HepG2 (cell line): ENCODE results near the gene SMAD3. TPM values are rescaled to one million over a fixed set of nuclear protein-coding genes. Genes with fewer than 3 reads are reported as not detected.

ENCODE experiments used
- ATAC-seq: fragments of 200-7000 bp; cut with Tn5 transposase; 3 replicates; pipeline ENCODE4 v1.9.1; 2020; ENCODE audit warnings: mild to moderate bottlenecking, moderate library complexity
- BruUV-seq: library from RNA; stranded (reverse); fragments of 400-500 nt; replicated peaks from 2 replicates; lab custom pipeline; 2021; lab: Mats Ljungman, UMichigan
- CTCF ChIA-PET: fragments of 300-600 bp; formaldehyde crosslinking; extraction: SDS; loops from one replicate; lab custom pipeline; 2021; ENCODE audit warnings: low total read pairs, inconsistent platforms, low intra/inter-chr PET ratio; lab: Yijun Ruan, JAX
- POLR2A ChIA-PET: fragments of 350-600 bp; sonication (Branson Sonifier 250); formaldehyde crosslinking; loops from one replicate; lab custom pipeline; 2020; ENCODE audit warnings: antibody characterized with exemption, inconsistent platforms; lab: Yijun Ruan, JAX
- DNase-seq: peaks from one replicate; pipeline ENCODE4 v3.0.0-alpha.2; 2015; ENCODE audit warnings: low spot score
- FAIRE-seq: peaks from 3 replicates; lab custom pipeline; 2011; peaks lifted over from hg19 to GRCh38; lab: Jason Lieb, UNC
- H2AFZ ChIP-seq: one replicate; pipeline ENCODE4 v1.6.1; 2011; ENCODE audit warnings: low read length, inconsistent platforms
- H3K27ac ChIP-seq: fragments of 300-600 bp; 3 replicates; pipeline ENCODE4 v1.8.0; 2011; ENCODE audit warnings: mixed run types, mild to moderate bottlenecking, mixed read lengths, low read length, inconsistent platforms; ENCODE audit not compliant: insufficient read depth; ENCODE audit errors: extremely low read length
- H3K27me3 ChIP-seq, 2 experiments: fragments of 200-600 bp in 1 of 2; 2 replicates in 1 of 2; 3 replicates in 1 of 2; pipeline versions ENCODE4 v1.6.0 to v1.8.0; 2011; ENCODE audit warnings: low read length in 2 of 2, mild to moderate bottlenecking in 2 of 2, moderate library complexity in 2 of 2, inconsistent platforms in 1 of 2; ENCODE audit not compliant: insufficient read depth in 2 of 2, control insufficient read depth in 1 of 2
- H3K36me3 ChIP-seq, 2 experiments: fragments of 200-600 bp in 1 of 2; replicated peaks in 1 of 2; 2 replicates in 1 of 2; 3 replicates in 1 of 2; pipeline versions ENCODE4 v1.5.1 to v1.8.0; 2011; ENCODE audit warnings: low read length in 2 of 2, inconsistent platforms in 1 of 2; ENCODE audit not compliant: insufficient read depth in 2 of 2, control insufficient read depth in 1 of 2
- H3K4me1 ChIP-seq: 2 replicates; pipeline ENCODE4 v1.5.1; 2012; ENCODE audit warnings: low read length, inconsistent platforms; ENCODE audit not compliant: insufficient read depth
- H3K4me2 ChIP-seq: 2 replicates; pipeline ENCODE4 v1.6.0; 2011; ENCODE audit warnings: low read depth, low read length, inconsistent platforms
- H3K4me3 ChIP-seq, 3 experiments: fragments of 200-600 bp in 1 of 3; sonication (generic), shearing (Covaris generic) in 1 of 3; replicated peaks in 1 of 3; 2 replicates each; pipeline ENCODE4 v1.5.1; 2011 to 2016; ENCODE audit warnings: low read length in 3 of 3, inconsistent platforms in 2 of 3, low read depth in 2 of 3, mild to moderate bottlenecking in 2 of 3, control low read depth in 1 of 3, mixed read lengths in 1 of 3; ENCODE audit not compliant: insufficient read depth in 1 of 3
- H3K79me2 ChIP-seq: one replicate; pipeline ENCODE4 v1.6.1; 2011; ENCODE audit warnings: low read length, inconsistent platforms; ENCODE audit not compliant: insufficient read depth
- H3K9ac ChIP-seq: 2 replicates; pipeline ENCODE4 v1.6.0; 2011; ENCODE audit warnings: mild to moderate bottlenecking, low read depth, low read length, inconsistent platforms; ENCODE audit not compliant: insufficient read depth
- H3K9me3 ChIP-seq: 2 replicates; pipeline ENCODE4 v1.5.1; 2012; ENCODE audit warnings: mild to moderate bottlenecking, low read length
- H4K20me1 ChIP-seq: 2 replicates; pipeline ENCODE4 v1.6.0; 2011; ENCODE audit warnings: inconsistent platforms, mild to moderate bottlenecking, low read length, moderate library complexity; ENCODE audit not compliant: insufficient read depth
- ATF6 ChIP-seq: sonication (generic); formaldehyde crosslinking; conservative IDR thresholded peaks from 2 replicates; pipeline ENCODE4 v1.4.0; 2020; ENCODE audit warnings: missing genetic modification reagents
- FOXA3 ChIP-seq: IDR thresholded peaks from 2 replicates; pipeline ENCODE4 v1.6.1; 2016; ENCODE audit warnings: missing genetic modification reagents, missing compliant biosample characterization
- HDAC1 ChIP-seq: sonication (generic); formaldehyde crosslinking; IDR thresholded peaks from 2 replicates; pipeline ENCODE4 v1.5.1; 2020; ENCODE audit warnings: mild to moderate bottlenecking, missing genetic modification reagents
- MATR3 ChIP-seq: sonication (generic); formaldehyde crosslinking; IDR thresholded peaks from 2 replicates; pipeline ENCODE4 v1.4.0; 2020; ENCODE audit warnings: missing genetic modification reagents
- MAX ChIP-seq: IDR thresholded peaks from 2 replicates; pipeline ENCODE4 v1.6.1; 2012; ENCODE audit warnings: inconsistent platforms
- NFIC ChIP-seq: IDR thresholded peaks from 2 replicates; pipeline ENCODE4 v1.6.1; 2012; ENCODE audit warnings: mild to moderate bottlenecking, low read length, inconsistent platforms
- SMARCC2 ChIP-seq: fragments of 450-650 bp; IDR thresholded peaks from 2 replicates; pipeline ENCODE4 v1.6.1; 2017; ENCODE audit warnings: antibody characterized with exemption, mild to moderate bottlenecking
- SNRNP70 ChIP-seq: fragments of 200-400 bp; formaldehyde crosslinking; IDR thresholded peaks from 2 replicates; pipeline ENCODE4 v1.6.1; 2017; ENCODE audit warnings: mild to moderate bottlenecking, low read depth, low read length, moderate library complexity
- TAF15 ChIP-seq: fragments of 200-400 bp; formaldehyde crosslinking; IDR thresholded peaks from one replicate; pipeline ENCODE4 v1.6.1; 2018; ENCODE audit warnings: mild to moderate bottlenecking, low read depth, low read length; ENCODE audit not compliant: poor library complexity, severe bottlenecking
- ZBTB21 ChIP-seq: sonication (generic); formaldehyde crosslinking; IDR thresholded peaks from 2 replicates; pipeline ENCODE4 v1.4.0; 2020; ENCODE audit warnings: missing genetic modification reagents
- ZBTB34 ChIP-seq: sonication (generic); formaldehyde crosslinking; IDR thresholded peaks from 2 replicates; pipeline ENCODE4 v1.8.0; 2022; ENCODE audit warnings: mild to moderate bottlenecking, missing genetic modification reagents
- ZNF33B ChIP-seq: sonication (generic); formaldehyde crosslinking; IDR thresholded peaks from 2 replicates; pipeline ENCODE4 v1.5.1; 2020; ENCODE audit warnings: mild to moderate bottlenecking, missing genetic modification reagents
- ZNF549 ChIP-seq: sonication (generic); formaldehyde crosslinking; IDR thresholded peaks from 2 replicates; pipeline ENCODE4 v1.5.0; 2020; ENCODE audit warnings: missing genetic modification reagents
- ZNF572 ChIP-seq: sonication (generic); formaldehyde crosslinking; IDR thresholded peaks from 2 replicates; pipeline ENCODE4 v1.5.1; 2020; ENCODE audit warnings: mild to moderate bottlenecking, missing genetic modification reagents
- ZNF674 ChIP-seq: sonication (generic); formaldehyde crosslinking; IDR thresholded peaks from 2 replicates; pipeline ENCODE4 v1.5.0; 2020; ENCODE audit warnings: low read depth, mild to moderate bottlenecking, missing genetic modification reagents
- ZNF747 ChIP-seq: sonication (generic); formaldehyde crosslinking; IDR thresholded peaks from 2 replicates; pipeline ENCODE4 v1.8.1; 2023; ENCODE audit warnings: missing genetic modification reagents, mild to moderate bottlenecking, borderline replicate concordance
- whole genome bisulfite sequencing: methylation state at CpG from one replicate; pipeline ENCODE4 v1.1.6; 2017; ENCODE audit warnings: low lambda C conversion rate; 5-methylcytosine and 5-hydroxymethylcytosine counted together
- in situ Hi-C: cut with HindIII; loops from 2 replicates; pipeline ENCODE4 v1.10.0; 2017; ENCODE audit warnings: low pct_unique_long_range_greater_than_20kb; ENCODE audit not compliant: extremely low pct_ligation_motif_present
- intact Hi-C: fragments of 100-400 bp; cut with micrococcal nuclease; formaldehyde crosslinking; loops from one replicate; pipeline ENCODE4 v1.10.0; 2022; ENCODE audit not compliant: unreplicated experiment
- polyA plus RNA-seq, 8 experiments: library from polyadenylated mRNA; depleted of rRNA in 3 of 8; stranded (reverse) in 7 of 8; unstranded in 1 of 8; fragments of >200 nt; fragmentation: Illumina TruSeq in 4 of 8; extraction: Trizol in 4 of 8; gene quantifications; 2 replicates each; pipeline versions ENCODE4 v1.2.1 to v1.2.3, GENCODE V29; 2011 to 2016; ENCODE audit warnings: low read depth in 4 of 8, missing spikeins in 1 of 8, mixed read lengths in 1 of 8; ENCODE audit not compliant: insufficient read depth in 1 of 8
- total RNA-seq, 5 experiments: library from RNA; depleted of rRNA; stranded (reverse); fragments of >200 nt; fragmentation: Illumina TruSeq; extraction: Trizol; gene quantifications; 2 replicates each; pipeline ENCODE4 v1.2.3, GENCODE V29; 2016; ENCODE audit warnings: low read depth in 1 of 5

The SMAD3 gene
- total and polyA plus RNA-seq, 2 of the 13 experiments (the other 11 are each of a cell fraction or from before 2014, with no cell fraction given): 8.6 to 56.3 TPM

- 94% methylated on average over 7 of the region's 7 CpGs for WGBS
- H2AFZ ChIP-seq: no peak overlapping the region
- no peak overlapping the region for H3K4me2 ChIP-seq
- H3K27me3 ChIP-seq: no peaks in the 10 kb centered on the region
- H3K79me2 ChIP-seq: peaks cover 84% of the 10 kb centered on the region
- no peak overlapping the region for H3K9ac ChIP-seq
- peaks cover 67% of the 10 kb centered on the region for H4K20me1 ChIP-seq
- ChIA-PET POLR2A (interaction anchor here (1.4 to 1.5 kb wide), 2 partner anchors 37 to 47 kb away, joined by 3 to 4 read pairs; no protein-coding TSS in a partner anchor), CTCF (no interaction called here)
- DNase-seq (no peak), ATAC-seq (no peak), FAIRE-seq (no peak)
- peaks cover 6 to 12% of the 10 kb centered on the region in 2 experiments for H3K36me3 ChIP-seq
- peaks cover 94% of the 10 kb centered on the region for H3K4me1 ChIP-seq
- intact Hi-C loops: no loop called here
- no peak overlapping the region for H3K27ac ChIP-seq
- no peak overlapping the region for H3K4me3 ChIP-seq
- TF ChIP-seq ZNF549 (CRISPR knock-in tag) (no peak), FOXA3 (CRISPR knock-in tag) (no peak), HDAC1 (no peak), ZBTB34 (CRISPR knock-in tag) (no peak), ZNF674 (CRISPR knock-in tag) (no peak), ZNF572 (CRISPR knock-in tag) (no peak), ZNF33B (CRISPR knock-in tag) (no peak), TAF15 (no peak), MAX (no peak), MATR3 (CRISPR knock-in tag) (no peak), NFIC (no peak), SMARCC2 (no peak), SNRNP70 (no peak), ZBTB21 (CRISPR knock-in tag) (no peak), ZNF747 (CRISPR knock-in tag) (no peak), ATF6 (no peak)
- TF ChIP-seq, all 625 proteins: peak for 0
- in situ Hi-C loops: no loop called here
- BruUV-seq: no TSS peak
- no peaks in the 10 kb centered on the region for H3K9me3 ChIP-seq
Measured at GRCh38 chr15:67100801-67101581, 35.6 kb downstream of the SMAD3 start.
